Activated CD4-positive, alpha-beta T cell treated with anti-CD3 and anti-CD28 coated beads for 4 hours (primary cell): Measurements from ENCODE around the gene SCYGR7.
A peak's percentile ranks its signal among the peaks of the same experiment; 100 is the strongest.

Source experiments
- DNase-seq, 2 donors: peaks; one replicate each; pipeline ENCODE4 v3.0.0-alpha.2; 2020

The SCYGR7 gene

DNA sequence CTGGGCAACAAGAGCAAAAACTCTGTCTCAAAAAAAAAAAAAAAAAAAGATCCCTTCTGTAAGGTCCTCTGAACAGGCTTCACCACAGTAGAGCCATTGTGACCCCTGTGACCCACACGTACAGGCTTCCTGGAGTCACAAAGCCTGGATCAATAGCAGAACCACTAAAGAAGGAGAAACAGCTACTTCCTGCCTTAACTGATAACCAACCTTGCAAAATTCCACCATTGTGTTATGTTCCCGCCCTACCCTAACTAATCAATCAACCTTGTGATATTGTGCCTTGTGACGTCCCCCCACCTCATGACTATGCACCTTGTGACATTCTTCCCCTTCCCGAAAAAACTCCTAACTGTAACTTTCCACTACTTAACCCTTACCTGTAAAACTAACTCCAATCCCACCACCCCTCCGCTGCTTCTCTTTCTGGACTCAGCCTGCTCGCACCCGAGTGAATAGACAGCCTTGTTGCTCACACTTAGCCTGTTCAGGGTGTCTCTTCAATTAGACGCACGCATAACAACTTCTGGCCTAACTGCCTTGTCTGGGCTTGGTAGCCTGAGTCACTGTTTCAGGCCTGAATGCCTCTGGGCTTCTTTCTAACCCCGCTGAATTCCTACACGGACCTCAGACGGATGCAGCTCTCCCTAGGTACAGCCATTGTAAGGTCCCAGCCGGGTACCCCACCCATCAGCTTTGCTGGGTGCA lies 31.4 kb downstream of the SCYGR7 start:
- DNase-seq: no peak

DNA sequence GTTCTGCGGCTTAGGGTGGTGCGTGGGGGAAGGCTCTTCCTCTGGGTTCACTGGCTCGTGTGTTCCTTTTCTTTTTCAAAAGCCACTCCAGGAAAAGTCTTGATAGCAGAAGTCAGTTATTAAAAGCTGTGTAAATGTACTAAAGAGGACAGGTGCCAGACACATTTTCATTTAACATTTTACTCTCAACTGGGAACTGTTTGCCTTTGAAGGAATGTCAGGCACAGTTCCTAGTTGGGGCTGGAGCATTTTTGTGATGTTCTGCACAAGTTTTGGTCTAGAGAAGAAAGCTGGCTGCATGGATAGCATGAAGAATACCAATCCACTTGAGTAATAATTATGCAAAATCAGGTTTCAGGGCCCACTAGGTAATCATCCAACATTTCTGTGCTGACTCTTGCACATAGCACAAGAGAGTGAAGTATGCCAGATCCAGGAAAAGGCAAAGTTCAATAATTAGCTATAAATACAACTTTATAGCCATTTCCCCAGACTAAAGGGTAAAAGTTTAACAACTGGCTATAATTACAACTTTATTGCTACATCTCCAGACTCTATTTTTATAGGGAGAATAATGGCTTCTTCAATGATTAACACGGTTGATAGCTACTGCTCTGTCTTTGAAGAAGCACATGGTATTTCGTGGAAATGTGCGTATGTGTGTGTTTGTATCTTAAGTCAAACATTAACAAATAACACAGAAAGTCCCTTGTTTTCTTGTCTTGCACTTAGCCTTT lies 33.8 kb downstream of the SCYGR7 start:
- no peak for DNase-seq

- DNase-seq: no peak
These were observed 37.7 kb downstream of the SCYGR7 start for GRCh38 chr2:227765788-227766372.

GRCh38 chr2:227766373-227766883 lies 38.3 kb downstream of the SCYGR7 start:
- DNase-seq: peak; percentile 55 to 59

DNA sequence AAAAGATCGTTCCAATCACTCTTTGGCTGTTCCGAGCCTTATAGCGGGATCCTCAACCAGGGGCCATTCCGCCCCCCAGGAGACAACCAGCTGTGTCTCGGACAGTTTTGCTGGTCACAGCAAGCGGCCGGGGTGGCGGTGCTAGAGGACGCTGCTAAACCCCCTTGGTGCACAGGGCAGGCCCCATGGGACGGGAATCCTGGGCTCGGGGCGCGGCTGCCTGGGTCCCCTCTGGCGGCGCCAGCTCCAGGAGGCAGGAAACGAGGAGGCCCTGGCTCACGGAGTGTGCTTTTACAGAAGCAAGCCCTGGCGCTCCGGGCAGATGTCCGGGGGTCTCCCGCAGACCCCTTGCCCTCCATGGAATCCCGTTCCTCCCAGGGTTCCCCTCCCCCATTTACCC lies 39.7 kb downstream of the SCYGR7 start:
- DNase-seq: no peak

- no peak for DNase-seq
These were observed 44.1 kb downstream of the SCYGR7 start for GRCh38 chr2:227772197-227772661.

- no peak for DNase-seq
These were observed 44.8 kb downstream of the SCYGR7 start for GRCh38 chr2:227772932-227773331.

DNA sequence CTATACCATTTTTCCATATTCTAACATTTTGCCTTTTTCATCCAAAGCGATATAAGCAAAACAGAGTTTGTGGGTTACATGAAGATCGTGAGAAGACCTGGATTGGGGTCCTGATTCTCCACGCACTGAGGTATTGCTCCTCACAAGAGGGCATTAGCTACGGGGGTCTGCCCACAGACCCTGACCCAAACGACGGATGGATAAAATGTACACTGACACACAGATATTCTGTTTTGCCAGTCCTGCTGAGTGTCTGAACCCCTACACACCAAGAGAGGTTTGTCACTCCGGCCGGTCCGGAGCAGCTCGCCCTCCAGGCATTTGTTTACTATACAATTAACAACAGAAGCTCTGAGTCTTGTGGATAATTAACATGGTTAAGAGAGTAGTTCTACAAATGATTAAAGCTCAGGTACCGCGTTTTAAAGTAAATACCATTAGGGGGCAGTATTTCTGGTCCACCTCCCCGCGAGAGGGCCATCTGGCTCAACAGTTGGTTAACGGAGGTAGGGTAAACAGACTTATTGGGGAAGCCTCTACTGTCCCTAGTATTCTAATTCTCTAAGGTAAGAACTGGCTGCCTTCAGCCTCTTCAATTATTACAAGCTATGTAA lies 46.0 kb downstream of the SCYGR7 start:
- DNase-seq: peak in 1 of 2 donors; percentile 5

- DNase-seq: no peak
These were observed 47.0 kb downstream of the SCYGR7 start for GRCh38 chr2:227774895-227775842.
